ENCODE measurements around the gene DDX28. TPM values are rescaled to one million over a fixed set of nuclear protein-coding genes. Genes with fewer than 3 reads are reported as not detected.

The DDX28 gene
- total and polyA plus RNA-seq, 9 of the 15 experiments (the other 6 are each of a cell fraction or from before 2014, with no cell fraction given) = 2.8 to 24.5 (median 15.9) TPM

GRCh38 chr16:67977469-67978227 lies 45.4 kb downstream of the DDX28 start (continued):
- TF ChIP-seq ZNF512 (tag; IDR thresholded peaks at IDR 0.05) = no peak
- TF ChIP-seq CBFA2T3 (IDR thresholded peaks at IDR 0.05) = peak; percentile 18; the same call in 1 of the 2 replicates

- H3K4me2 ChIP-seq (ENCODE audit: insufficient read depth, low read length) = no peak overlapping the region
- peak overlapping the region in 1 of 2 experiments; percentile 75; a peak in 2 of 4 replicates for H3K9ac ChIP-seq (ENCODE audit: insufficient read depth in 1 of 2, low read depth in 2 of 2, low read length in 2 of 2)
- ChIA-PET CTCF (ENCODE audit: low intra/inter-chr PET ratio) (no interaction called here), POLR2A (interaction anchor here (0.7 to 1.1 kb wide), 3 partner anchors 13 to 131 kb away, joined by 3 read pairs; no protein-coding TSS in a partner anchor)
- H3K27me3 ChIP-seq (ENCODE audit: control insufficient read depth in 2 of 2, insufficient read depth in 2 of 2, low read length in 2 of 2) = peaks cover 0 to 4% of the 10 kb centered on the region in 2 experiments; a peak in 1 of 5 replicates
- no peaks in the 10 kb centered on the region for H3K36me3 ChIP-seq (ENCODE audit: control insufficient read depth, insufficient read depth, low read length)
- no peaks in the 10 kb centered on the region for H3K79me2 ChIP-seq (ENCODE audit: control insufficient read depth, insufficient read depth, low read length)
- no peaks in the 10 kb centered on the region for H3K9me3 ChIP-seq (replicated peaks; ENCODE audit: control insufficient read depth, insufficient read depth, low read depth, low read length)
- no peak overlapping the region for H3K27ac ChIP-seq (ENCODE audit: extremely low read depth, low read depth, low read length)
- H3K4me3 ChIP-seq = no peak overlapping the region
- no peak for ATAC-seq
- no TSS peak for BruUV-seq (replicated peaks)
- DNase-seq (ENCODE audit: extremely low read depth in 1 of 4, low spot score in 3 of 4) = no peak
- no peaks in the 10 kb centered on the region for H4K20me1 ChIP-seq (replicated peaks; ENCODE audit: control insufficient read depth, insufficient read depth, low read length)
- in situ Hi-C loops (cut with MboI) = no loop called here
- no peaks in the 10 kb centered on the region for H3K9me1 ChIP-seq (ENCODE audit: control insufficient read depth, insufficient read depth, low read length)
- intact Hi-C loops (cut with micrococcal nuclease) = no loop called here
- WGBS (ENCODE audit: insufficient coverage, low coverage, missing lambda C conversion rate) = 4% methylated on average over 5 of the region's 5 CpGs
- FAIRE-seq = no peak
- peaks cover 0 to 18% of the 10 kb centered on the region in 2 experiments; a peak in 3 of 5 replicates for H3K4me1 ChIP-seq (replicated peaks in 1 of 2; ENCODE audit: control insufficient read depth in 2 of 2, insufficient read depth in 2 of 2, low read length in 2 of 2)
- no peak overlapping the region for H2AFZ ChIP-seq (ENCODE audit: low read depth, low read length)
- TF ChIP-seq ZNF785 (CRISPR knock-in tag; IDR thresholded peaks at IDR 0.05) = no peak
- TF ChIP-seq RBM15 (IDR thresholded peaks at IDR 0.05; ENCODE audit: insufficient read depth, low read length) = no peak
- TF ChIP-seq ARID2 (IDR thresholded peaks at IDR 0.05) = no peak
- TF ChIP-seq HCFC1 (IDR thresholded peaks at IDR 0.05; ENCODE audit: low read depth, low read length) = no peak
- TF ChIP-seq SETDB1 (IDR thresholded peaks at IDR 0.05; ENCODE audit: low read length) = no peak
- TF ChIP-seq SNIP1 (IDR thresholded peaks at IDR 0.05; ENCODE audit: low read depth) = no peak
- TF ChIP-seq ZBTB17 (CRISPR knock-in tag; IDR thresholded peaks at IDR 0.05) = no peak
- no peak for TF ChIP-seq FOXO4 (CRISPR knock-in tag; IDR thresholded peaks at IDR 0.05)
- no peak for TF ChIP-seq KLF6 (CRISPR knock-in tag; IDR thresholded peaks at IDR 0.05; ENCODE audit: borderline replicate concordance)
- no peak for TF ChIP-seq HES1 (IDR thresholded peaks at IDR 0.05; ENCODE audit: low read depth)
- TF ChIP-seq NONO (IDR thresholded peaks at IDR 0.05; ENCODE audit: low read depth in 2 of 2, low read length in 1 of 2) = no peak
- no peak for TF ChIP-seq ZBTB5 (IDR thresholded peaks at IDR 0.05)
Observed at GRCh38 chr16:67977005-67977404, 46.0 kb downstream of the DDX28 start.

Data from K562 (cell line).